WTC11 (cell line): ENCODE results near the gene ARID3B.

Experiments
- CBFB ChIP-seq: sonication (generic); formaldehyde crosslinking; IDR thresholded peaks from 2 replicates; pipeline ENCODE4 v1.8.1; 2022; ENCODE audit warnings: mild to moderate bottlenecking, low read depth, missing genetic modification reagents
- CREM ChIP-seq: sonication (generic); formaldehyde crosslinking; IDR thresholded peaks from 2 replicates; pipeline ENCODE4 v1.8.1; 2022; ENCODE audit warnings: mild to moderate bottlenecking, missing genetic modification reagents, moderate library complexity
- ETV6 ChIP-seq: sonication (generic); formaldehyde crosslinking; IDR thresholded peaks from 2 replicates; pipeline ENCODE4 v1.8.1; 2022; ENCODE audit warnings: mild to moderate bottlenecking, missing genetic modification reagents
- NFATC4 ChIP-seq: fragments of 250-450 bp; sonication (Bioruptor Pico); IDR thresholded peaks from 2 replicates; pipeline ENCODE4 v1.9.0; 2021; ENCODE audit warnings: mild to moderate bottlenecking
- SP1 ChIP-seq: sonication (generic); formaldehyde crosslinking; conservative IDR thresholded peaks from 2 replicates; pipeline ENCODE4 v1.8.1; 2022; ENCODE audit warnings: missing genetic modification reagents
- ZNF138 ChIP-seq: sonication (generic); formaldehyde crosslinking; conservative IDR thresholded peaks from 2 replicates; pipeline ENCODE4 v1.8.1; 2022; ENCODE audit warnings: mild to moderate bottlenecking, moderate library complexity, missing genetic modification reagents
- TF ChIP-seq, protein P1 (sequence below): sonication (generic); formaldehyde crosslinking; IDR thresholded peaks from 2 replicates; pipeline ENCODE4 v1.8.1; 2022; ENCODE audit warnings: low read depth, missing genetic modification reagents, borderline replicate concordance
- TF ChIP-seq, protein P2 (sequence below): fragments of 200-600 bp; IDR thresholded peaks from 2 replicates; pipeline ENCODE4 v1.8.0; 2022; ENCODE audit warnings: antibody characterized with exemption
- TF ChIP-seq, protein P3 (sequence below): sonication (generic); formaldehyde crosslinking; IDR thresholded peaks from 2 replicates; pipeline ENCODE4 v1.8.0; 2022; ENCODE audit warnings: mild to moderate bottlenecking, missing genetic modification reagents

DNA sequence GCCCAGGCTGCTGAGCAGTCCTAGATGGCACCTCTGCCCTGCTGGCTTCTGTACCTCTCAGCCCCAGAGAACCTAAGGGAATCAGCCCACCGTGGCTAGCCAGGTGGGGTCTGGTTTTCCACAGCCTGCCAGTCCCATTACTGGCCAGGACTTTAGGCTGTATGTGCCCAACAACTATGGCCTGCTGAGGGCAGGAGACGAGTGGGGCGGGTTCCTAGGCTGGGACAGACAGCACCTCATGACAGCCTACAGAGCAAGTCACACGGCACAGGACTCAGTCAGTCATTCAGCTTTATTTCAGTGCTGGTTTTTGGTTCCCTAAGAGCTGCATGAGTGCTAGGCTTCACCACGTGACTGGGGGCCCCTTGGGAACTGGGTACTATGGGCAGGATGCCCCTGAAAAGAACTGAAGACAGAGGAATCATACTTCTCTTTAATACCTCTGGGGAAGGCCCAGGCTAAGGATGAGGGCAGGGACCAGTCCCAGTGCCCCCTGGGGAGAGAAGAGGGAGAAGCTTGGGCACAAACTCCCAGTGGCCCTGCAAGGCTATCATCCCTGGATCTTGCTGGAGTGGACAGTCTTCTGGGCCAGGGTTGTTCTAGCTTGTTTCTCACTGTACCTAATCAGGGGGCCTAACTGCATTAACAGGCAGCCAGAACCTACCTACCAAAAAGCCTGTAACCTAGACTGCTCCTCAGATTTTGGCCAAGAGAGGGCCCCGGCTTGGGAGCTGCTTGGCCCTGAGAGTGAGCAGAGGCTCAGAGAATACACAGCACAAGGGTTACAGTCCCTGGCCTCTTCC, 89.5 kb downstream of the ARID3B start:
- no peak for TF ChIP-seq ZNF138
- TF ChIP-seq, protein P1, sequence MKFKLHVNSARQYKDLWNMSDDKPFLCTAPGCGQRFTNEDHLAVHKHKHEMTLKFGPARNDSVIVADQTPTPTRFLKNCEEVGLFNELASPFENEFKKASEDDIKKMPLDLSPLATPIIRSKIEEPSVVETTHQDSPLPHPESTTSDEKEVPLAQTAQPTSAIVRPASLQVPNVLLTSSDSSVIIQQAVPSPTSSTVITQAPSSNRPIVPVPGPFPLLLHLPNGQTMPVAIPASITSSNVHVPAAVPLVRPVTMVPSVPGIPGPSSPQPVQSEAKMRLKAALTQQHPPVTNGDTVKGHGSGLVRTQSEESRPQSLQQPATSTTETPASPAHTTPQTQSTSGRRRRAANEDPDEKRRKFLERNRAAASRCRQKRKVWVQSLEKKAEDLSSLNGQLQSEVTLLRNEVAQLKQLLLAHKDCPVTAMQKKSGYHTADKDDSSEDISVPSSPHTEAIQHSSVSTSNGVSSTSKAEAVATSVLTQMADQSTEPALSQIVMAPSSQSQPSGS, result no peak
- TF ChIP-seq, protein P2, sequence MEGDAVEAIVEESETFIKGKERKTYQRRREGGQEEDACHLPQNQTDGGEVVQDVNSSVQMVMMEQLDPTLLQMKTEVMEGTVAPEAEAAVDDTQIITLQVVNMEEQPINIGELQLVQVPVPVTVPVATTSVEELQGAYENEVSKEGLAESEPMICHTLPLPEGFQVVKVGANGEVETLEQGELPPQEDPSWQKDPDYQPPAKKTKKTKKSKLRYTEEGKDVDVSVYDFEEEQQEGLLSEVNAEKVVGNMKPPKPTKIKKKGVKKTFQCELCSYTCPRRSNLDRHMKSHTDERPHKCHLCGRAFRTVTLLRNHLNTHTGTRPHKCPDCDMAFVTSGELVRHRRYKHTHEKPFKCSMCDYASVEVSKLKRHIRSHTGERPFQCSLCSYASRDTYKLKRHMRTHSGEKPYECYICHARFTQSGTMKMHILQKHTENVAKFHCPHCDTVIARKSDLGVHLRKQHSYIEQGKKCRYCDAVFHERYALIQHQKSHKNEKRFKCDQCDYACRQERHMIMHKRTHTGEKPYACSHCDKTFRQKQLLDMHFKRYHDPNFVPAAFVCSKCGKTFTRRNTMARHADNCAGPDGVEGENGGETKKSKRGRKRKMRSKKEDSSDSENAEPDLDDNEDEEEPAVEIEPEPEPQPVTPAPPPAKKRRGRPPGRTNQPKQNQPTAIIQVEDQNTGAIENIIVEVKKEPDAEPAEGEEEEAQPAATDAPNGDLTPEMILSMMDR, result no peak
- no peak for TF ChIP-seq CBFB (CRISPR knock-in tag)
- TF ChIP-seq NFATC4 (CRISPR knock-in tag), result no peak
- TF ChIP-seq CREM (CRISPR knock-in tag), result no peak
- no peak for TF ChIP-seq ETV6 (CRISPR knock-in tag)
- TF ChIP-seq, protein P3, sequence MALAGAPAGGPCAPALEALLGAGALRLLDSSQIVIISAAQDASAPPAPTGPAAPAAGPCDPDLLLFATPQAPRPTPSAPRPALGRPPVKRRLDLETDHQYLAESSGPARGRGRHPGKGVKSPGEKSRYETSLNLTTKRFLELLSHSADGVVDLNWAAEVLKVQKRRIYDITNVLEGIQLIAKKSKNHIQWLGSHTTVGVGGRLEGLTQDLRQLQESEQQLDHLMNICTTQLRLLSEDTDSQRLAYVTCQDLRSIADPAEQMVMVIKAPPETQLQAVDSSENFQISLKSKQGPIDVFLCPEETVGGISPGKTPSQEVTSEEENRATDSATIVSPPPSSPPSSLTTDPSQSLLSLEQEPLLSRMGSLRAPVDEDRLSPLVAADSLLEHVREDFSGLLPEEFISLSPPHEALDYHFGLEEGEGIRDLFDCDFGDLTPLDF (CRISPR knock-in tag), result no peak
- TF ChIP-seq SP1, result no peak
